Astrocyte (in vitro differentiated cells and primary cell): ENCODE measurements around the gene SYTL1. TPM values are rescaled to one million over a fixed set of nuclear protein-coding genes. Genes with fewer than 3 reads are reported as not detected.
A peak's percentile ranks its signal among the peaks of the same experiment; 100 is the strongest.

ENCODE experiments used
- DNase-seq: peaks from one replicate; pipeline ENCODE4 v3.0.0-alpha.2; 2010; ENCODE audit warnings: low read depth
- FAIRE-seq: peaks from 2 replicates; lab custom pipeline; 2011; peaks lifted over from hg19 to GRCh38; lab: Jason Lieb, UNC
- H2AFZ ChIP-seq: 2 replicates; pipeline ENCODE4 v1.6.0; 2012; ENCODE audit warnings: low read depth, low read length, inconsistent platforms
- H3K27ac ChIP-seq: 2 replicates; pipeline ENCODE4 v1.5.1; 2011; ENCODE audit warnings: low read depth, low read length, inconsistent platforms
- H3K27me3 ChIP-seq: 2 replicates; pipeline ENCODE4 v1.6.0; 2011; ENCODE audit warnings: low read length, inconsistent platforms; ENCODE audit not compliant: insufficient read depth
- H3K36me3 ChIP-seq: 2 replicates; pipeline ENCODE4 v1.5.1; 2011; ENCODE audit warnings: low read length, inconsistent platforms; ENCODE audit not compliant: insufficient read depth
- H3K4me1 ChIP-seq: 2 replicates; pipeline ENCODE4 v1.5.1; 2011; ENCODE audit warnings: low read length, inconsistent platforms; ENCODE audit not compliant: insufficient read depth
- H3K4me2 ChIP-seq: 2 replicates; pipeline ENCODE4 v1.6.0; 2012; ENCODE audit warnings: low read length, inconsistent platforms
- H3K4me3 ChIP-seq: 2 replicates; pipeline ENCODE4 v1.5.1; 2011; ENCODE audit warnings: low read depth, mild to moderate bottlenecking, low read length, inconsistent platforms; ENCODE audit not compliant: insufficient read depth
- H3K79me2 ChIP-seq: 2 replicates; pipeline ENCODE4 v1.6.0; 2012; ENCODE audit warnings: mild to moderate bottlenecking, low read length, inconsistent platforms; ENCODE audit not compliant: insufficient read depth
- H3K9ac ChIP-seq: 2 replicates; pipeline ENCODE4 v1.6.0; 2012; ENCODE audit warnings: mild to moderate bottlenecking, low read length, inconsistent platforms
- H3K9me3 ChIP-seq: 2 replicates; pipeline ENCODE4 v1.5.1; 2012; ENCODE audit warnings: low read depth, mild to moderate bottlenecking, low read length, inconsistent platforms; ENCODE audit not compliant: insufficient read depth
- H4K20me1 ChIP-seq: 2 replicates; pipeline ENCODE4 v1.6.0; 2012; ENCODE audit warnings: low read length, inconsistent platforms; ENCODE audit not compliant: insufficient read depth
- H3K27ac Mint-ChIP-seq: one replicate; pipeline ENCODE4 v1.8.0; 2021; ENCODE audit warnings: mild to moderate bottlenecking, mixed read lengths; ENCODE audit not compliant: unreplicated experiment
- H3K27me3 Mint-ChIP-seq: one replicate; pipeline ENCODE4 v1.8.0; 2021; ENCODE audit warnings: low read depth, mixed read lengths; ENCODE audit not compliant: unreplicated experiment
- H3K36me3 Mint-ChIP-seq: one replicate; pipeline ENCODE4 v1.8.0; 2021; ENCODE audit warnings: low read depth, mixed read lengths; ENCODE audit not compliant: unreplicated experiment
- H3K4me1 Mint-ChIP-seq: one replicate; pipeline ENCODE4 v1.8.0; 2021; ENCODE audit warnings: low read depth, mixed read lengths; ENCODE audit not compliant: unreplicated experiment
- H3K4me3 Mint-ChIP-seq: one replicate; pipeline ENCODE4 v1.8.0; 2021; ENCODE audit warnings: mild to moderate bottlenecking, moderate library complexity, mixed read lengths; ENCODE audit not compliant: unreplicated experiment
- H3K9me3 Mint-ChIP-seq: one replicate; pipeline ENCODE4 v1.8.0; 2021; ENCODE audit warnings: mild to moderate bottlenecking, mixed read lengths; ENCODE audit not compliant: unreplicated experiment
- CTCF ChIP-seq: IDR thresholded peaks from 2 replicates; pipeline ENCODE4 v1.5.1; 2011; ENCODE audit warnings: low read depth, mild to moderate bottlenecking, inconsistent platforms, low read length, moderate library complexity; ENCODE audit not compliant: insufficient read depth
- EZH2 ChIP-seq: IDR thresholded peaks from 2 replicates; pipeline ENCODE4 v1.6.1; 2012; ENCODE audit warnings: mild to moderate bottlenecking, low read length, inconsistent platforms; ENCODE audit not compliant: insufficient read depth
- total RNA-seq: library from RNA; stranded (reverse); gene quantifications from 2 replicates; pipeline ENCODE4 v1.2.1, GENCODE V29; 2021

Gene SYTL1
- total RNA-seq, 1 donor from 2014 or later: 10.7 TPM

- Histone ChIP-seq H3K4me1 (peaks cover 26% of the 10 kb centered on the region), H3K27me3 (peaks cover 5% of the 10 kb centered on the region), H3K9ac (no peak overlapping the region), H4K20me1 (peaks cover 5% of the 10 kb centered on the region), H3K4me2 (peak overlapping the region; percentile 29), H3K79me2 (no peaks in the 10 kb centered on the region), H3K36me3 (no peaks in the 10 kb centered on the region), H3K27ac (no peak overlapping the region), H3K4me3 (no peak overlapping the region), H2AFZ (no peak overlapping the region), H3K9me3 (no peaks in the 10 kb centered on the region)
- Mint-ChIP-seq H3K36me3 (no peaks in the 10 kb centered on the region), H3K4me3 (peak overlapping the region; percentile 43), H3K27ac (peak overlapping the region; percentile 4), H3K9me3 (no peaks in the 10 kb centered on the region), H3K27me3 (peaks cover 22% of the 10 kb centered on the region), H3K4me1 (peaks cover 9% of the 10 kb centered on the region)
- no peak for TF ChIP-seq CTCF
- TF ChIP-seq EZH2: no peak
- FAIRE-seq (no peak), DNase-seq (no peak)
Observed at GRCh38 chr1:27394925-27395324, 53.1 kb downstream of the SYTL1 start.

GRCh38 chr1:27395441-27396195 lies 53.8 kb downstream of the SYTL1 start:
- no peaks in the 10 kb centered on the region for H3K79me2 ChIP-seq
- no peak overlapping the region for H3K9ac ChIP-seq
- Mint-ChIP-seq H3K4me1 (peaks cover 12% of the 10 kb centered on the region), H3K27me3 (peaks cover 16% of the 10 kb centered on the region), H3K27ac (no peak overlapping the region), H3K36me3 (no peaks in the 10 kb centered on the region), H3K9me3 (no peaks in the 10 kb centered on the region), H3K4me3 (no peak overlapping the region)
- no peak overlapping the region for H2AFZ ChIP-seq
- H3K4me1 ChIP-seq: peaks cover 26% of the 10 kb centered on the region
- H3K4me3 ChIP-seq: no peak overlapping the region
- FAIRE-seq: no peak
- H3K27me3 ChIP-seq: no peaks in the 10 kb centered on the region
- TF ChIP-seq EZH2 (no peak), CTCF (peak; percentile 89)
- no peak overlapping the region for H3K27ac ChIP-seq
- H4K20me1 ChIP-seq: peaks cover 5% of the 10 kb centered on the region
- H3K36me3 ChIP-seq: no peaks in the 10 kb centered on the region
- no peak overlapping the region for H3K4me2 ChIP-seq
- DNase-seq: no peak
- no peaks in the 10 kb centered on the region for H3K9me3 ChIP-seq

GRCh38 chr1:27397110-27397509 lies 55.3 kb downstream of the SYTL1 start:
- Histone ChIP-seq H3K27ac (no peak overlapping the region), H2AFZ (no peak overlapping the region), H3K27me3 (no peaks in the 10 kb centered on the region), H4K20me1 (peaks cover 5% of the 10 kb centered on the region), H3K4me3 (no peak overlapping the region), H3K9me3 (no peaks in the 10 kb centered on the region), H3K36me3 (no peaks in the 10 kb centered on the region), H3K9ac (no peak overlapping the region), H3K79me2 (no peaks in the 10 kb centered on the region), H3K4me2 (no peak overlapping the region), H3K4me1 (peaks cover 17% of the 10 kb centered on the region)
- TF ChIP-seq EZH2: no peak
- TF ChIP-seq CTCF: no peak
- H3K27me3 Mint-ChIP-seq: peaks cover 4% of the 10 kb centered on the region
- no peak overlapping the region for H3K27ac Mint-ChIP-seq
- H3K36me3 Mint-ChIP-seq: no peaks in the 10 kb centered on the region
- no peak for DNase-seq
- no peak overlapping the region for H3K4me3 Mint-ChIP-seq
- H3K9me3 Mint-ChIP-seq: no peaks in the 10 kb centered on the region
- no peak for FAIRE-seq
- peaks cover 13% of the 10 kb centered on the region for H3K4me1 Mint-ChIP-seq
